ENCODE results near the gene SLC6A1.
"Not testable (repeated sequence)": the region's sequence is repeated elsewhere in the genome, so short reads cannot be mapped to it uniquely, and the experiment has no call there.

Gene SLC6A1

DNA sequence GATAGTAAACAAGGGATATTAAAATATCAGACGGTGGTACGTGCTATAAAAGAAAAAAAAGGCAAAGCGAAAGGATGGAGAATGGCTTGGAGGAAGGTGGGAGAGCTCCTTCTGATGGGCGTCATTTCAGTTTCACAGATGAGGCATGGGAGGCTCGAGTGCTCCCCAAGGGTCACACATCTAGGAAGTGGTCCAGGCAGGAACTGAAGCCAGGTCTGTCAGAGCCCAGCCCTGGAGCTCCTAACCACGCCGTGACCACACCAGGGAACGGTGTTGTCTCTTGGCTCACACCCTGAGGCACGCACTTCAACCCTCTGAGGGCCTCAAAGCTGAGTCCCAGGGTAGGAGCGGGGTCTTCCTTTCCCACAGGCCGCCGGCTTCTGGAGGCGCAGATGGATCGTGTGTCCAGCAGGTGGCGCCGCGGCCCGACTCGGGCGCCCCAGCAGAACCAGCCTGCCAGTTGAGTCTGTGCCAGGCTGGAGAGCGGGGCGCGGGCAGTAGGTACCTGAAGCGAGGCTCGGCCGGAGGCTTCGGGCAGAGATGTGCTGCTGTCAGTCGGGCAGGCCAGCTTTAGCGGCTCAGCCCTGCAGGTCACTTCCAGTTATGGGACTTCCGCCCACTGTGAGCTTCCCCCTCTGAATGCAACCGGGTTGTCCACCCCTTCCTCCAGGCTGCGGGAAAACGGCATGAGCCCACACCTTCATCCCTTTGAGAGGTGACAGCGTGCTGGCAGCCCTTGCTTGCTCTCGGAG lies 68.1 kb downstream of the SLC6A1 start:
- H3K36me3 ChIP-seq (replicated peaks; ENCODE audit: insufficient read depth, low read length): no peaks in the 10 kb centered on the region
- no peaks in the 10 kb centered on the region for H3K9me3 ChIP-seq (replicated peaks; ENCODE audit: insufficient read depth, low read length)
- peak; percentile 45 for DNase-seq
- H3F3A ChIP-seq (ENCODE audit: insufficient read depth, low read length): no peaks in the 10 kb centered on the region
- TF ChIP-seq EZH2phosphoT487 (IDR thresholded peaks at IDR 0.05; ENCODE audit: low read length) (no peak), CTCF (IDR thresholded peaks at IDR 0.05; ENCODE audit: low read length) (peak; percentile 77)
- peaks cover 46% of the 10 kb centered on the region for H3K27me3 ChIP-seq (replicated peaks; ENCODE audit: insufficient read depth, low read length)
- peak overlapping the region; percentile 16; the same call in 1 of the 2 replicates for H2AFZ ChIP-seq (ENCODE audit: low read length)
- H3K9me2 ChIP-seq (replicated peaks; ENCODE audit: insufficient read depth, low read length): no peaks in the 10 kb centered on the region
- no peaks in the 10 kb centered on the region for H4K20me1 ChIP-seq (ENCODE audit: insufficient read depth, low read length)
- H3K4me2 ChIP-seq (ENCODE audit: low read depth, low read length): peak overlapping the region; percentile 36
- no peaks in the 10 kb centered on the region for H3K79me2 ChIP-seq (ENCODE audit: low read length)
- H3K27ac ChIP-seq (ENCODE audit: low read length): no peak overlapping the region
- no peak overlapping the region for H3K9ac ChIP-seq (ENCODE audit: low read length)
- no peaks in the 10 kb centered on the region for H3K4me1 ChIP-seq (ENCODE audit: low read length)
- H3K4me3 ChIP-seq (ENCODE audit: low read length): no peak overlapping the region

DNA sequence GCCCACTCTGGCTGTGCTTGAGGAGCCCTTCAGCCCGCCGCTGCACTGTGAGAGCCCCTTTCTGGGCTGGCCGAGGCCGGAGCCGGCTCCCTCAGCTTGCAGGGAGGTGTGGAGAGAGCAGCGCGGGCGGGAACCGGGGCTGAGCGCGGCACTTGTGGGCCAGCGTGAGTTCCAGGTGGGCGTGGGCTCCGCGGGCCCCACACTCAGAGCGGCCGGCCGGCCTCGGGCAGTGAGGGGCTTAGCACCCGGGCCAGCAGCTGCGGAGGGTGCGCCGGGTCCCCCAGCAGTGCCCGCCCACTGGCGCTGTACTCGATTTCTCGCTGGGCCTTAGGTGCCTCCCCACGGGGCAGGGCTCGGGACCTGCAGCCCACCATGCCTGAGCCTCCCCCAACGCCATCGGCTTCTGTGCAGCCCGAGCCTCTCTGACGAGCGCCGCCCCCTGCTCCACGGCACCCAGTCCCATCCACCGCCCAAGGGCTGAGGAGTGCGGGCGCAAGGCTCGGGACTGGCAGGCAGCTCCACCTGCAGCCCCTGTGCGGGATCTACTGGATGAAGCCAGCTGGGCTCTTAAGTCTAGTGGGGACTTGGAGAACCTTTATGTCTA lies 68.8 kb downstream of the SLC6A1 start:
- H3K36me3 ChIP-seq (replicated peaks; ENCODE audit: insufficient read depth, low read length); DNase-seq; H3K9ac ChIP-seq (ENCODE audit: low read length); H3K79me2 ChIP-seq (ENCODE audit: low read length); H3F3A ChIP-seq (ENCODE audit: insufficient read depth, low read length); H3K9me2 ChIP-seq (replicated peaks; ENCODE audit: insufficient read depth, low read length); H4K20me1 ChIP-seq (ENCODE audit: insufficient read depth, low read length); H3K9me3 ChIP-seq (replicated peaks; ENCODE audit: insufficient read depth, low read length); H3K27ac ChIP-seq (ENCODE audit: low read length); H3K4me1 ChIP-seq (ENCODE audit: low read length); H3K4me3 ChIP-seq (ENCODE audit: low read length): not testable (repeated sequence)
- H3K27me3 ChIP-seq (replicated peaks; ENCODE audit: insufficient read depth, low read length): peaks cover 41% of the 10 kb centered on the region
- H3K4me2 ChIP-seq (ENCODE audit: low read depth, low read length): peak overlapping the region; percentile 36; the same call in 1 of the 2 replicates
- peak overlapping the region; percentile 16; the same call in 1 of the 2 replicates for H2AFZ ChIP-seq (ENCODE audit: low read length)

DNA sequence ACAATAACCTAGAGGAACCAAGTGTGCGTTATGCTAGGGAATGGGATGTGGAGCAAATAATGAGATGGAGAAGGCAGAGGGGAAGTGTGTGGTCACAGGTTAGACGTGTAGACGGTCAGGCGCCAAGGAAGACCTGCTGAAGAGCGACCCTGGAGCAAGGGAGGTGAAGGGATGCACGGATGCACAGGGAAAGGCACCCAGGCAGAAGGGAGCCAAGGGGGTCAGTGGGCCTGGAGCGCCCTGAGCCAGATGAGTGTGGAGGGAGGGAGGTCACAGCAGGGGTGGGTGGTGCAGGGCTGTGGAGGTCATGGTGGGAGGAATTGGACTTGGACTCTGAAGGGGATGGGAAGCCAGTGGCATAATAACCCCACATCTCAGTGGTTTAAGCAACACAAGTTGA lies 70.2 kb downstream of the SLC6A1 start:
- no peak for TF ChIP-seq CTCF (IDR thresholded peaks at IDR 0.05; ENCODE audit: low read length)
- no peak for TF ChIP-seq EZH2phosphoT487 (IDR thresholded peaks at IDR 0.05; ENCODE audit: low read length)
- no peak for TF ChIP-seq EZH2 (optimal IDR thresholded peaks at IDR 0.05; ENCODE audit: low read depth, low read length)
- Histone ChIP-seq H3K4me2 (ENCODE audit: low read depth, low read length) (no peak overlapping the region), H3K27me3 (replicated peaks; ENCODE audit: insufficient read depth, low read length) (peaks cover 38% of the 10 kb centered on the region), H3K36me3 (replicated peaks; ENCODE audit: insufficient read depth, low read length) (no peaks in the 10 kb centered on the region), H3K27ac (ENCODE audit: low read length) (no peak overlapping the region), H3K4me1 (ENCODE audit: low read length) (no peaks in the 10 kb centered on the region), H3K9me3 (replicated peaks; ENCODE audit: insufficient read depth, low read length) (no peaks in the 10 kb centered on the region), H3F3A (ENCODE audit: insufficient read depth, low read length) (no peaks in the 10 kb centered on the region), H4K20me1 (ENCODE audit: insufficient read depth, low read length) (no peaks in the 10 kb centered on the region), H3K9me2 (replicated peaks; ENCODE audit: insufficient read depth, low read length) (no peaks in the 10 kb centered on the region), H3K9ac (ENCODE audit: low read length) (no peak overlapping the region), H3K4me3 (ENCODE audit: low read length) (no peak overlapping the region), H2AFZ (ENCODE audit: low read length) (no peak overlapping the region), H3K79me2 (ENCODE audit: low read length) (no peaks in the 10 kb centered on the region)
- no peak for DNase-seq
